Activated naive CD4-positive, alpha-beta T cell treated with anti-CD3 and anti-CD28 coated beads, Interleukin-2, amount 50 U/mL, for 24 hours (primary cell): ENCODE measurements around the gene RPLP2.
A peak's percentile ranks its signal among the peaks of the same experiment; 100 is the strongest.

Experiments used
- H3K27ac Mint-ChIP-seq: one replicate; pipeline ENCODE4 v1.8.0; 2021; ENCODE audit warnings: mild to moderate bottlenecking, mixed read lengths
- H3K27me3 Mint-ChIP-seq: one replicate; pipeline ENCODE4 v1.8.0; 2021; ENCODE audit warnings: mixed read lengths
- H3K36me3 Mint-ChIP-seq: one replicate; pipeline ENCODE4 v1.8.0; 2021; ENCODE audit warnings: mixed read lengths
- H3K4me1 Mint-ChIP-seq: one replicate; pipeline ENCODE4 v1.8.0; 2021; ENCODE audit warnings: mixed read lengths
- H3K4me3 Mint-ChIP-seq: one replicate; pipeline ENCODE4 v1.8.0; 2021; ENCODE audit warnings: mild to moderate bottlenecking, mixed read lengths
- H3K9me3 Mint-ChIP-seq: one replicate; pipeline ENCODE4 v1.8.0; 2021; ENCODE audit warnings: mixed read lengths

Gene RPLP2

GRCh38 chr11:770642-771616 is 38.8 kb upstream of the RPLP2 start:
- Mint-ChIP-seq H3K27me3 (no peaks in the 10 kb centered on the region), H3K9me3 (no peaks in the 10 kb centered on the region), H3K27ac (no peak overlapping the region), H3K36me3 (no peaks in the 10 kb centered on the region), H3K4me1 (peaks cover 11% of the 10 kb centered on the region), H3K4me3 (no peak overlapping the region)

GRCh38 chr11:771617-772204 is 38.1 kb upstream of the RPLP2 start:
- Mint-ChIP-seq H3K36me3 (no peaks in the 10 kb centered on the region), H3K27ac (no peak overlapping the region), H3K4me1 (peaks cover 17% of the 10 kb centered on the region), H3K27me3 (no peaks in the 10 kb centered on the region), H3K4me3 (no peak overlapping the region), H3K9me3 (no peaks in the 10 kb centered on the region)

- no peak overlapping the region for H3K27ac Mint-ChIP-seq
- H3K4me3 Mint-ChIP-seq = no peak overlapping the region
- no peaks in the 10 kb centered on the region for H3K36me3 Mint-ChIP-seq
- H3K27me3 Mint-ChIP-seq = no peaks in the 10 kb centered on the region
- H3K9me3 Mint-ChIP-seq = no peaks in the 10 kb centered on the region
- peaks cover 17% of the 10 kb centered on the region for H3K4me1 Mint-ChIP-seq
These were observed 37.1 kb upstream of the RPLP2 start for GRCh38 chr11:772429-773390.

- H3K36me3 Mint-ChIP-seq = no peaks in the 10 kb centered on the region
- H3K4me3 Mint-ChIP-seq = no peak overlapping the region
- H3K9me3 Mint-ChIP-seq = no peaks in the 10 kb centered on the region
- H3K27me3 Mint-ChIP-seq = no peaks in the 10 kb centered on the region
- peaks cover 17% of the 10 kb centered on the region for H3K4me1 Mint-ChIP-seq
- H3K27ac Mint-ChIP-seq = no peak overlapping the region
These were observed 36.3 kb upstream of the RPLP2 start for GRCh38 chr11:773425-773824.

- H3K4me1 Mint-ChIP-seq = peaks cover 17% of the 10 kb centered on the region
- H3K4me3 Mint-ChIP-seq = no peak overlapping the region
- H3K27ac Mint-ChIP-seq = no peak overlapping the region
- H3K9me3 Mint-ChIP-seq = no peaks in the 10 kb centered on the region
- H3K36me3 Mint-ChIP-seq = no peaks in the 10 kb centered on the region
- H3K27me3 Mint-ChIP-seq = no peaks in the 10 kb centered on the region
These were observed 35.9 kb upstream of the RPLP2 start for GRCh38 chr11:773830-774229.

GRCh38 chr11:774873-775592 is 34.7 kb upstream of the RPLP2 start:
- Mint-ChIP-seq H3K27me3 (no peaks in the 10 kb centered on the region), H3K9me3 (no peaks in the 10 kb centered on the region), H3K27ac (peak overlapping the region; percentile 59), H3K36me3 (no peaks in the 10 kb centered on the region), H3K4me3 (peak overlapping the region; percentile 81), H3K4me1 (peaks cover 20% of the 10 kb centered on the region)

GRCh38 chr11:776263-776560 is 33.6 kb upstream of the RPLP2 start:
- Mint-ChIP-seq H3K9me3 (no peaks in the 10 kb centered on the region), H3K4me1 (peaks cover 25% of the 10 kb centered on the region), H3K27ac (peak overlapping the region; percentile 62), H3K4me3 (peak overlapping the region; percentile 86), H3K36me3 (no peaks in the 10 kb centered on the region), H3K27me3 (no peaks in the 10 kb centered on the region)

- Mint-ChIP-seq H3K36me3 (no peaks in the 10 kb centered on the region), H3K27ac (peak overlapping the region; percentile 62), H3K4me1 (peaks cover 25% of the 10 kb centered on the region), H3K27me3 (no peaks in the 10 kb centered on the region), H3K4me3 (peak overlapping the region; percentile 86), H3K9me3 (no peaks in the 10 kb centered on the region)
These were observed 33.0 kb upstream of the RPLP2 start for GRCh38 chr11:776561-777287.

- H3K27ac Mint-ChIP-seq = peak within 1 kb of the TSS; percentile 62
- no peaks in the 10 kb centered on the region for H3K9me3 Mint-ChIP-seq
- no peaks in the 10 kb centered on the region for H3K27me3 Mint-ChIP-seq
- peak within 1 kb of the TSS; percentile 86 for H3K4me3 Mint-ChIP-seq
- H3K4me1 Mint-ChIP-seq = peaks cover 25% of the 10 kb centered on the region
- H3K36me3 Mint-ChIP-seq = no peaks in the 10 kb centered on the region
These were observed 32.2 kb upstream of the RPLP2 start, which contains the start of gene GATD1 for GRCh38 chr11:777288-778255. Gene GATD1, minus strand, starts transcription at chr11:777487. Its CDS starts 25 bp downstream, at chr11:777462.

GRCh38 chr11:778976-779954 is 30.5 kb upstream of the RPLP2 start:
- Mint-ChIP-seq H3K4me3 (peak overlapping the region; percentile 36), H3K4me1 (peaks cover 31% of the 10 kb centered on the region), H3K36me3 (no peaks in the 10 kb centered on the region), H3K27me3 (no peaks in the 10 kb centered on the region), H3K9me3 (no peaks in the 10 kb centered on the region), H3K27ac (no peak overlapping the region)

GRCh38 chr11:779955-780532 is 29.7 kb upstream of the RPLP2 start:
- no peaks in the 10 kb centered on the region for H3K36me3 Mint-ChIP-seq
- no peaks in the 10 kb centered on the region for H3K27me3 Mint-ChIP-seq
- no peak overlapping the region for H3K4me3 Mint-ChIP-seq
- H3K27ac Mint-ChIP-seq = no peak overlapping the region
- peaks cover 28% of the 10 kb centered on the region for H3K4me1 Mint-ChIP-seq
- H3K9me3 Mint-ChIP-seq = no peaks in the 10 kb centered on the region
